OCI-LY3 (cell line): Measurements from ENCODE around the gene ZNF511.

Source experiments
- CTCF ChIP-seq: fragments of 200-600, 300-600 bp; sonication (generic); IDR thresholded peaks from 2 replicates; pipeline ENCODE4 v1.5.1; 2014; ENCODE audit warnings: antibody characterized with exemption, low read length, low read depth
- EZH2phosphoT487 ChIP-seq: fragments of 200-600 bp; shearing (Covaris generic); IDR thresholded peaks from 2 replicates; pipeline ENCODE4 v1.6.1; 2018; ENCODE audit warnings: antibody characterized with exemption, mixed run types, low read depth

- TF ChIP-seq CTCF (no peak), EZH2phosphoT487 (no peak)
Measured at GRCh38 chr10:133310789-133311188, 2.1 kb downstream of the ZNF511 start.
